ENCODE measurements around the gene GCN1.

Gene GCN1

GRCh38 chr12:120190985-120191480 lies 3.5 kb downstream of the GCN1 start:
- DNase-seq (ENCODE audit: low read depth in 2 of 2, low spot score in 1 of 2): no peak

DNA sequence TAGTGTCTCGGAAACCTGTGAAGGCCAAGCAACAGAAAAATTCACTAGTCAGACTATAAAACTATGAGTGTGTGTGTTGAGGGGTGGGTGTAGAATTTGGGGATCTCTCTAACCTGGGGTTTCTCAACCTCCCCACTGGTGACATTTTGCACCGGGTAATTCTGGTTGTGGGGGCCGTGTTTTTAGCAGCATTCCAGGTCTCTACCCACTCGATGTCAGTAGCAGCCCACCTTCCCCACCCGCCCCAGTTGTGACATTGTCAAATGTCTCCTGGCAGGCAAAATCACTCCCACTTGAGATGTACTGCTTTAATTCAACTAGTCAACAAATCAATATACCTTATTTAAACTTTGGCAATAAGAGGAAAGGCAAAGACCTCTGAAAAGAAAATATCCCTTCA lies 4.1 kb downstream of the GCN1 start:
- no peak for DNase-seq (ENCODE audit: low read depth in 2 of 2, low spot score in 1 of 2)

GRCh38 chr12:120186654-120187053 lies 7.9 kb downstream of the GCN1 start:
- no peak for DNase-seq (ENCODE audit: low read depth in 2 of 2, low spot score in 1 of 2)

GRCh38 chr12:120183211-120183631 lies 11.3 kb downstream of the GCN1 start:
- no peak for DNase-seq (ENCODE audit: low read depth in 2 of 2, low spot score in 1 of 2)

DNA sequence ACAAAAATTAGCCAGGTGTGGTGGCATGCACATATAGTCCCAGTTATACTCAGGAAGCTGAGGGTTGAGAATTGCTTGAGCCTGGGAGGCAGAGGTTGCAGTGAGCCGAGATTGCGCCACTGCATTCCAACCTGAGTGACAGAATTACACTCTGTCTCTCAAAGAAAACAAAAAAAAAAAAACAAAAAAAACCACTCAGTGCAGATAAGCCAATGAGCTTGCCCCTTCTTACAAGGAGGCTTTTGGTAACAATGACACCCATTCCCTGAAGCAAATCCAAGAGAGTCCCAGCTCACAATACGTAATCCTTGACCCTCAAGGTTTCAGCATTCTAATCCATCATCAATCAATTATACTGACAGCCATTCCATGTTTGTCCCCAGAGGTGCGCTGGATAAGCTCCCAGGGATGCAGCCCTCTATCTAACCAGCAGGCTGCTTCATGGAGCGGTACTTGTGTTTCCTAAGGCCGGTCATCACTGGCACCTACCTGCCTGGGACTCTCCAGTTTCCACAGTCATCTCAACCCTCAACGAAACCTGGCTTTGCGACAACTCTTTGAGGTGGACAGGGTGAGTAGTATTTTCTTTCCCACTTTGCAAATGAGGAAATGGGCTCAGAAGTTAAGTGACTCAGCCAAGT lies 12.4 kb downstream of the GCN1 start:
- no peak for DNase-seq (ENCODE audit: low read depth in 2 of 2, low spot score in 1 of 2)

- no peak for DNase-seq (ENCODE audit: low read depth in 2 of 2, low spot score in 1 of 2)
Measured at GRCh38 chr12:120180975-120181374, 13.5 kb downstream of the GCN1 start.

- DNase-seq (ENCODE audit: low read depth in 2 of 2, low spot score in 1 of 2): no peak
Measured at GRCh38 chr12:120175537-120175936, 19.0 kb downstream of the GCN1 start.

DNA sequence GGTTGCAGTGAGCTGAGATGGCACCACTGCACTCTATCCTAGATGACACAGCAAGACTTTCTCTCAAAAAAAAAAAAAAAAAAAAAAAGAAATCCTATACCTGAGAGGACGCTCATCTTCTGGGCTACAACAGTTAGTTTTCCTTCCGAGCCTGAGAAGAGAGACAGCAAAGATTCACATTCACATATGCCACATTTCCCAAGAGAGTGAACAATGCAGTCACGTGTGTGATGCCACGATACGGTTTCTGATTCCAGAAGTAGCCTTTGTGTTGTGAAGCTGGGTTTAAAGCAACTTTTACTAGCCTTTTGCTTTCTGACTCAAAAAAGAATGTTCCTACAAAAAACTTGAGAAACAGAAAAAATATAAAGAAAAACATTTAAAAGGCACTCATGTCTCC lies 19.5 kb downstream of the GCN1 start:
- DNase-seq (ENCODE audit: low read depth in 2 of 2, low spot score in 1 of 2): no peak

DNA sequence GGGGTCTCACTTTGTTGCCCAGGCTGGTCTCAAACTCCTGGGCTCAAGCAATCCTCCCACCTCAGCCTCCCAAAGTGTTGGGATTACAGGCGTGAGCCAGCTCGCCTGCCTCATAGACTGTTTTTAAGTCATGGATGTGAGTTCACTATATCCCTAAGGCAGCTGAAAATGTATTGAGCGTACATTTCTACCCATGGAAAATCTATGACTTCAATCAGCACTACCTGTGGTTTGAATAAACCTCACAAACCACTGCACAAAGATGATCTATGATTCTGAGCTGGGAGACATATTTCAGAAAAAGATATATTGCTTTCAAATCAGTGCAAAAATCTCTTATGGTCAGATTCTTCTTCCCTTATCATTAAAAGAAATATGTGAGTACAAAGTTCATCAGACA lies 22.5 kb downstream of the GCN1 start:
- no peak for DNase-seq (ENCODE audit: low read depth in 2 of 2, low spot score in 1 of 2)

GRCh38 chr12:120170631-120171030 lies 23.9 kb downstream of the GCN1 start:
- no peak for DNase-seq (ENCODE audit: low read depth in 2 of 2, low spot score in 1 of 2)

DNA sequence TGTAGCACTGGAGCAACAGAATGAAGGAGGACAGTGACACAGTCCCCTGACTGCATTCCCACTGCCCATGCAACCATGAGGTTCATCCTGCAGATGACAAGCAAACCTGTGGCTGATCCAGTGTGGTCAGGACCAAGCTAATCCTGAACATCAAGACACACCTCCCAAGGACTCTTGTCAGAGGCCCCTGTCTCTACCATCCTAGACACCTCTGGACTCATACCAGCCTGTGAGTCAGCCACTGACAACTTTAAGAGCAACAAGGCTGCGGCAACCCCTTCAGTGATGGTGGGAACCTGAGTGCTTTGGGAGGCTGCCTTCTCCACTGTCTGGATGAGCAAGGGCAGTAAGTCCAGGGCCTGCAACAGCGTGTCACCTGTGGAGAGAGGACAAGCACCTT lies 24.6 kb downstream of the GCN1 start:
- DNase-seq (ENCODE audit: low read depth in 2 of 2, low spot score in 1 of 2): no peak

- DNase-seq (ENCODE audit: low read depth in 2 of 2, low spot score in 1 of 2): no peak
Measured at GRCh38 chr12:120168337-120168736, 26.2 kb downstream of the GCN1 start.

DNA sequence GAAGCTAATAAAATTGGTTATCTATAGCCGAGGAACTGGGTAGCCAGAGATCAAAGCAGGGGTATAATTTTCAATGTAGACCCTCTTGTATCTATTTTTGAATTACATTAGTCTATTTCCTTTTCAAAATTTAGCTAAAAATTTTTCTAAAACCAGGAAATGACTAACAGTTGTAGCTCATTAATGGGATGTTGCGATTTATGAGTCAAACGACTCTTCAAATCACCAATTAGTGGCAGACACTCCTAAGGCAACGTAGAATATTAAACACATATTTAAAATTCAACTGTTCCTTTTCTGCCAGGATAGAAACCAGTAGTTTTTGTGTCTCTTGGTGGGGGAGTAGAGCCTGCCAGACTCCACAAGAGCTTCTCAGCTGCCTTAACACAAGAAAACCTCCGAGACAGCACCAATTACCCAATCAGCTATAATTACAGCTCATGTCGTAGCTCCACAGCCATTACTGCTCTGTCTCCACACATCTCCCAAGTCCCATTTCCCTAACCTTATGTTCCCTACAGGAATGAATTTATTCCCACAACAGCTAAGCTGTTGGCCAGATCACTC lies 26.9 kb downstream of the GCN1 start:
- no peak for DNase-seq (ENCODE audit: low read depth in 2 of 2, low spot score in 1 of 2)

GRCh38 chr12:120164293-120164692 lies 30.2 kb downstream of the GCN1 start:
- no peak for DNase-seq (ENCODE audit: low read depth in 2 of 2, low spot score in 1 of 2)

GRCh38 chr12:120162763-120163162 lies 31.8 kb downstream of the GCN1 start:
- no peak for DNase-seq (ENCODE audit: low read depth in 2 of 2, low spot score in 1 of 2)

DNA sequence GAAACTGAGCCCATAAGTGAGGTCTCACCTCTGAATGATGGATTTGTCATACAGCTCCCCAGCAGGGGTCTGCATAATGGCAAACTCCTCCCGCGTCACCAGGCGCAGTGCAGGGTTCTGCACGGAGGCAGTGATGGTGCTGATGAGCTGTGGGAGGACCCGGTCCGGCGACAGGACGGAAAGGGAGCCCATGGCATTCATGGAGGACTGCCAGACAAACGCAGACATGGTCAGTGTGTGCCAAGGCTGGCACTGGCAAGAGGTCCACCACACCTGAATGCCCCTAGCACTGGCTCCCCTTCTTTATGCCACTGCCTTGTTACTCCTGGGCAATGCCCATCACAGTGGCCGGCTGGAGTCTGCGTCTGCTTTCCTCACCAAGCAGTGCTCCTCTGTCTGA lies 32.7 kb downstream of the GCN1 start:
- no peak for DNase-seq (ENCODE audit: low read depth in 2 of 2, low spot score in 1 of 2)

DNA sequence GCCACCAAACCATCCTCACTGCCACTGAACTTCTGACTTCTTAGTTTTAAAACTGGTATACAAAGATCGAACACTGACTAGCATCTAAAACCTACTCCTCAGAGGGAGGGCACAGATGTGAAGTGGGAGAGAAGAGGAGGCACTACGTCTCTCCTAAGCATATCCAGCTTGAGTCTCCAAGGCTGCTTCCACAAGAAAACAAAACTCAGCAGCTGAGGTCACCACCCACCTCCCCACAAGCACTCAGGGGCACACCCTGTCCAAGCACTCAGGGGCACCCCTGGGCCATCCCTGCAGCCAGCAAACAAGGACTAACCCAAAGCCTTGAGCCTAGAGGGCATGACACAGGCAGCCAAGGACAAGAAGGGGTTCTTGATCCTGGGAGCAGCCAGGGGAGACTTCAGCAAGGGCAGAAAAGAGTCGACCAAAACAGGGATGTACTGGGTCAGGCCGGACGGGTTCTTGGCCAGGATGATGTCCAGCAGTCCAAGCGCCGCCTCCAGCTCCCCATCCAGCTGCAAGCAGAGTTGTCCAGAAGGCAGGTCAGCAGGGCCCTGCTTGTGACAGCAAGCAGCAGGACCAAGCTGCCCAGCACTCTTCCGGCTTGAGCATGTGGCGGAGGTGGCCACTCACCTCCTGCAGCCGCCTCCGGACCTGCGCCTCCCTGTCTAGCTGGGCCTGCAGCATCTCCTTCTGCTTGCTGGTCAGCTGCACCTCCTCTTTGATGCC lies 34.8 kb downstream of the GCN1 start:
- DNase-seq (ENCODE audit: low read depth in 2 of 2, low spot score in 1 of 2): no peak

GRCh38 chr12:120158351-120158750 lies 36.2 kb downstream of the GCN1 start:
- DNase-seq (ENCODE audit: low read depth in 2 of 2, low spot score in 1 of 2): no peak

DNA sequence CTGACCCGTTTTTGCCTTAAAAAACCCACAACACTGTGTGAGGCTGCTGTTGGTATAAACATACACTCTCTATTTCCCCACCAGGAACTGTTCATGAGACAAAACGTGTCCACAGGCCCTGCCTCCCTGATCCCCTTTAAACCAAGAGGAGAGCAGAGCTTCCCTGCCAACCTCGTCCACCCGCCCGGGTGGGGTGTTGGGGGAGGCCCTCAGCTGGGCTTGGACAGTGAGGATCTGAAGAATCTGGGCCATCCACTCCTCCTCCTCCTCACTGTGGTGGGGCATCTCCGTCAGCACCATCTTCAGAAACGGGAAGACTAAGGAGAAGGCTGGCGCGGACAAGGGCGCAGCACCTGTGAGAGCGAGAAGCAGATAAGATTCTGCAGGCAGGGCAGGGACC lies 36.8 kb downstream of the GCN1 start:
- DNase-seq (ENCODE audit: low read depth in 2 of 2, low spot score in 1 of 2): no peak

GRCh38 chr12:120156315-120157259 lies 37.9 kb downstream of the GCN1 start:
- no peak for DNase-seq (ENCODE audit: low read depth in 2 of 2, low spot score in 1 of 2)

DNA sequence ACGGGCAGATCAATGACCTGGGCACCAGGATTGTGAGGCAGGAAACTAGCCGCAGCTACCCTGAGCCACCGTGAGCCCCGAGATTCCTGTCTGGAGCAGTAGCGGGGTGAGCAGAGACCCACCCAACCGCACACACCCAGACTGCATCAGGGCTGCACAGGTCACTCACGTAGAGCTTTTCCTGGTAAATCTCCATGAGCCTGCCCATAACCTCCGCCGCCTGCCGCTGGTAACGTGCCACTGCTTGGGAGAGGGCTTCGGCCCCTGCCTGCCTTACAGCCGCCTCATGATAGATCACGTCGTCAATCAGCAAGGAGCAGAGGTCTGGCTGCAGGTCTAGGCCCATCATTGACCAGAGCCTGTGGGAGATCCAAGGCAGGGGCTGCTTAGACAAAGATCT lies 39.4 kb downstream of the GCN1 start:
- DNase-seq (ENCODE audit: low read depth in 2 of 2, low spot score in 1 of 2): no peak
